ENCODE results near the gene GPR35. TPM values are rescaled to one million over a fixed set of nuclear protein-coding genes. Genes with fewer than 3 reads are reported as not detected.

GPR35 gene
- polyA plus RNA-seq, 1 of the 3 experiments (the other 2 are of a cell fraction), result 1.2 TPM

- H3K36me3 ChIP-seq (replicated peaks in 1 of 2; ENCODE audit: control insufficient read depth in 1 of 2, insufficient read depth in 2 of 2, low read length in 1 of 2), result peaks cover 0 to 35% of the 10 kb centered on the region in 2 experiments
- DNase-seq, result no peak
- POLR2A ChIA-PET, result no interaction called here
- peaks cover 79% of the 10 kb centered on the region for H3K79me2 ChIP-seq (ENCODE audit: insufficient read depth)
- H3K4me2 ChIP-seq, result no peak overlapping the region
- H3F3A ChIP-seq (replicated peaks; ENCODE audit: insufficient read depth), result no peaks in the 10 kb centered on the region
- CTCF ChIA-PET, result interaction anchor here (1.4 to 5.7 kb wide), 3 partner anchors 15 to 28 kb away, joined by 5 to 31 read pairs (median 7); no protein-coding TSS in a partner anchor
- no peak for TF ChIP-seq RFX5 (IDR thresholded peaks at IDR 0.05; ENCODE audit: low read length)
- TF ChIP-seq JUND (IDR thresholded peaks at IDR 0.05), result no peak
- no peak for TF ChIP-seq EZH2phosphoT487 (IDR thresholded peaks at IDR 0.05; ENCODE audit: borderline replicate concordance, low read depth)
- no peak for TF ChIP-seq TAF1 (IDR thresholded peaks at IDR 0.05; ENCODE audit: borderline replicate concordance, low read depth, low read length)
- TF ChIP-seq FOXJ3 (CRISPR knock-in tag; IDR thresholded peaks at IDR 0.05), result no peak
- TF ChIP-seq, protein P1, sequence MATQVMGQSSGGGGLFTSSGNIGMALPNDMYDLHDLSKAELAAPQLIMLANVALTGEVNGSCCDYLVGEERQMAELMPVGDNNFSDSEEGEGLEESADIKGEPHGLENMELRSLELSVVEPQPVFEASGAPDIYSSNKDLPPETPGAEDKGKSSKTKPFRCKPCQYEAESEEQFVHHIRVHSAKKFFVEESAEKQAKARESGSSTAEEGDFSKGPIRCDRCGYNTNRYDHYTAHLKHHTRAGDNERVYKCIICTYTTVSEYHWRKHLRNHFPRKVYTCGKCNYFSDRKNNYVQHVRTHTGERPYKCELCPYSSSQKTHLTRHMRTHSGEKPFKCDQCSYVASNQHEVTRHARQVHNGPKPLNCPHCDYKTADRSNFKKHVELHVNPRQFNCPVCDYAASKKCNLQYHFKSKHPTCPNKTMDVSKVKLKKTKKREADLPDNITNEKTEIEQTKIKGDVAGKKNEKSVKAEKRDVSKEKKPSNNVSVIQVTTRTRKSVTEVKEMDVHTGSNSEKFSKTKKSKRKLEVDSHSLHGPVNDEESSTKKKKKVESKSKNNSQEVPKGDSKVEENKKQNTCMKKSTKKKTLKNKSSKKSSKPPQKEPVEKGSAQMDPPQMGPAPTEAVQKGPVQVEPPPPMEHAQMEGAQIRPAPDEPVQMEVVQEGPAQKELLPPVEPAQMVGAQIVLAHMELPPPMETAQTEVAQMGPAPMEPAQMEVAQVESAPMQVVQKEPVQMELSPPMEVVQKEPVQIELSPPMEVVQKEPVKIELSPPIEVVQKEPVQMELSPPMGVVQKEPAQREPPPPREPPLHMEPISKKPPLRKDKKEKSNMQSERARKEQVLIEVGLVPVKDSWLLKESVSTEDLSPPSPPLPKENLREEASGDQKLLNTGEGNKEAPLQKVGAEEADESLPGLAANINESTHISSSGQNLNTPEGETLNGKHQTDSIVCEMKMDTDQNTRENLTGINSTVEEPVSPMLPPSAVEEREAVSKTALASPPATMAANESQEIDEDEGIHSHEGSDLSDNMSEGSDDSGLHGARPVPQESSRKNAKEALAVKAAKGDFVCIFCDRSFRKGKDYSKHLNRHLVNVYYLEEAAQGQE (IDR thresholded peaks at IDR 0.05; ENCODE audit: low read depth, low read length), result no peak
- no peak for TF ChIP-seq RXRA (IDR thresholded peaks at IDR 0.05; ENCODE audit: borderline replicate concordance, low read depth)
- TF ChIP-seq RCOR1 (IDR thresholded peaks at IDR 0.05; ENCODE audit: low read length), result no peak
- TF ChIP-seq YY1 (IDR thresholded peaks at IDR 0.05; ENCODE audit: low read depth), result no peak
- no peak for TF ChIP-seq RAD21 (IDR thresholded peaks at IDR 0.05; ENCODE audit: low read length)
- no peak for TF ChIP-seq TCF12 (IDR thresholded peaks at IDR 0.05)
- TF ChIP-seq MXI1 (IDR thresholded peaks at IDR 0.05; ENCODE audit: low read depth, low read length), result no peak
- no peak for TF ChIP-seq TEAD4 (IDR thresholded peaks at IDR 0.05; ENCODE audit: borderline replicate concordance, insufficient read depth)
- TF ChIP-seq EP300 (IDR thresholded peaks at IDR 0.05; ENCODE audit: borderline replicate concordance in 1 of 2, low read depth in 1 of 2, low read length in 1 of 2), result no peak
- TF ChIP-seq NFIC (IDR thresholded peaks at IDR 0.05; ENCODE audit: borderline replicate concordance), result no peak
- no peak for TF ChIP-seq POLR2AphosphoS5 (IDR thresholded peaks at IDR 0.05; ENCODE audit: low read depth, low read length)
- TF ChIP-seq CHD2 (IDR thresholded peaks at IDR 0.05; ENCODE audit: low read length, partially characterized antibody), result no peak
- TF ChIP-seq, protein P2, sequence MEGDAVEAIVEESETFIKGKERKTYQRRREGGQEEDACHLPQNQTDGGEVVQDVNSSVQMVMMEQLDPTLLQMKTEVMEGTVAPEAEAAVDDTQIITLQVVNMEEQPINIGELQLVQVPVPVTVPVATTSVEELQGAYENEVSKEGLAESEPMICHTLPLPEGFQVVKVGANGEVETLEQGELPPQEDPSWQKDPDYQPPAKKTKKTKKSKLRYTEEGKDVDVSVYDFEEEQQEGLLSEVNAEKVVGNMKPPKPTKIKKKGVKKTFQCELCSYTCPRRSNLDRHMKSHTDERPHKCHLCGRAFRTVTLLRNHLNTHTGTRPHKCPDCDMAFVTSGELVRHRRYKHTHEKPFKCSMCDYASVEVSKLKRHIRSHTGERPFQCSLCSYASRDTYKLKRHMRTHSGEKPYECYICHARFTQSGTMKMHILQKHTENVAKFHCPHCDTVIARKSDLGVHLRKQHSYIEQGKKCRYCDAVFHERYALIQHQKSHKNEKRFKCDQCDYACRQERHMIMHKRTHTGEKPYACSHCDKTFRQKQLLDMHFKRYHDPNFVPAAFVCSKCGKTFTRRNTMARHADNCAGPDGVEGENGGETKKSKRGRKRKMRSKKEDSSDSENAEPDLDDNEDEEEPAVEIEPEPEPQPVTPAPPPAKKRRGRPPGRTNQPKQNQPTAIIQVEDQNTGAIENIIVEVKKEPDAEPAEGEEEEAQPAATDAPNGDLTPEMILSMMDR (IDR thresholded peaks at IDR 0.05), result no peak
- no peak for TF ChIP-seq GABPA (IDR thresholded peaks at IDR 0.05; ENCODE audit: low read depth)
- no peak for TF ChIP-seq USF1 (IDR thresholded peaks at IDR 0.05; ENCODE audit: borderline replicate concordance, low read depth)
- H3K9ac ChIP-seq, result no peak overlapping the region
- H3K27ac ChIP-seq (ENCODE audit: low read depth in 2 of 2, low read length in 1 of 2), result no peak overlapping the region
- no peaks in the 10 kb centered on the region for H3K9me3 ChIP-seq
- H3K4me3 ChIP-seq (ENCODE audit: low read depth in 2 of 2, low read length in 1 of 2), result no peak overlapping the region
- H2AFZ ChIP-seq (ENCODE audit: low read depth), result no peak overlapping the region
- peaks cover 24% of the 10 kb centered on the region for H4K20me1 ChIP-seq (ENCODE audit: insufficient read depth)
- 95% methylated on average over 8 of the region's 14 CpGs for WGBS (ENCODE audit: low lambda C conversion rate)
- no peaks in the 10 kb centered on the region for H3K27me3 ChIP-seq (ENCODE audit: insufficient read depth)
- H3K4me1 ChIP-seq (ENCODE audit: control insufficient read depth in 1 of 2, insufficient read depth in 2 of 2, low read depth in 1 of 2, low read length in 1 of 2), result peaks cover 17 to 30% of the 10 kb centered on the region in 2 experiments; a peak in 3 of 4 replicates
- H3K9me2 ChIP-seq, result no peaks in the 10 kb centered on the region
Measured at GRCh38 chr2:240589375-240589774, 35.9 kb upstream of the GPR35 start.

Data from SK-N-SH (cell line).